T-cell (primary cell): ENCODE results near the gene SLC17A1. TPM values are rescaled to one million over a fixed set of nuclear protein-coding genes. Genes with fewer than 3 reads are reported as not detected.

Experiments used
- ATAC-seq, 4 experiments: fragments of 200-7000 bp in 3 of 4; fragments of 150-1000 bp in 1 of 4; cut with Tn5 transposase; replicated peaks in 1 of 4; 1 replicate in 3 of 4; 2 replicates in 1 of 4; pipeline ENCODE4 v1.10.0; 2021; ENCODE audit warnings: moderate library complexity in 3 of 4, mild to moderate bottlenecking in 2 of 4, moderate number of reproducible peaks in 1 of 4
- CTCF ChIA-PET, 2 donors: fragments of 300-600 bp; sonication (Branson Sonifier 250); formaldehyde crosslinking; loops; one replicate each; lab custom pipeline; 2022; ENCODE audit warnings: antibody characterized with exemption in 2 of 2; lab: Charles Lee
- POLR2A ChIA-PET, 2 donors: fragments of 300-600 bp; sonication (Branson Sonifier 250); formaldehyde crosslinking; loops; one replicate each; lab custom pipeline; 2022; ENCODE audit warnings: antibody characterized with exemption in 2 of 2; lab: Charles Lee
- DNase-seq, 35 experiments: peaks; one replicate each; pipeline versions ENCODE4 v3.0.0 to v3.0.0-alpha.2; 2013 to 2023
- H3K27ac ChIP-seq: one replicate; pipeline ENCODE4 v1.5.1; 2013; ENCODE audit warnings: low read length
- H3K27me3 ChIP-seq, 2 experiments: replicated peaks in 1 of 2; 1 replicate in 1 of 2; 2 replicates in 1 of 2; pipeline versions ENCODE4 v1.6.1 to v1.7.0; 2013; ENCODE audit warnings: low read length in 1 of 2, mixed read lengths in 1 of 2; ENCODE audit not compliant: control insufficient read depth in 2 of 2, insufficient read depth in 2 of 2; ENCODE audit errors: extremely low read depth in 1 of 2
- H3K36me3 ChIP-seq, 2 donors: 1 replicate in 1 of 2; 2 replicates in 1 of 2; pipeline versions ENCODE4 v1.6.1 to v1.7.0; 2013; ENCODE audit warnings: low read length in 1 of 2; ENCODE audit not compliant: control insufficient read depth in 2 of 2, insufficient read depth in 1 of 2; ENCODE audit errors: extremely low read depth in 1 of 2
- H3K4me1 ChIP-seq, 2 experiments: 1 replicate in 1 of 2; 2 replicates in 1 of 2; pipeline versions ENCODE4 v1.6.1 to v1.7.0; 2013; ENCODE audit warnings: low read length in 2 of 2, mixed read lengths in 1 of 2; ENCODE audit not compliant: insufficient read depth in 2 of 2, control insufficient read depth in 1 of 2; ENCODE audit errors: extremely low read depth in 1 of 2
- H3K4me3 ChIP-seq, 2 donors: 1 replicate in 1 of 2; 2 replicates in 1 of 2; pipeline versions ENCODE4 v1.5.1 to v1.7.0; 2013; ENCODE audit warnings: mild to moderate bottlenecking in 2 of 2, low read length in 1 of 2, moderate library complexity in 1 of 2; ENCODE audit not compliant: control insufficient read depth in 1 of 2; ENCODE audit errors: extremely low read depth in 1 of 2
- H3K9me3 ChIP-seq: 2 replicates; pipeline ENCODE4 v1.7.0; 2013
- H3K27ac Mint-ChIP-seq, 2 donors: one replicate each; pipeline ENCODE4 v1.8.0; 2020 to 2021; ENCODE audit warnings: mild to moderate bottlenecking in 2 of 2, mixed read lengths in 2 of 2
- H3K27me3 Mint-ChIP-seq, 2 donors: one replicate each; pipeline ENCODE4 v1.8.0; 2021 to 2022; ENCODE audit warnings: mixed read lengths in 2 of 2
- H3K36me3 Mint-ChIP-seq: one replicate; pipeline ENCODE4 v1.8.0; 2021; ENCODE audit warnings: mixed read lengths
- H3K4me1 Mint-ChIP-seq, 3 donors: one replicate each; pipeline ENCODE4 v1.8.0; 2020 to 2022; ENCODE audit warnings: mixed read lengths in 3 of 3, mild to moderate bottlenecking in 1 of 3
- H3K4me3 Mint-ChIP-seq, 3 donors: one replicate each; pipeline ENCODE4 v1.8.0; 2020 to 2022; ENCODE audit warnings: mild to moderate bottlenecking in 3 of 3, mixed read lengths in 3 of 3, moderate library complexity in 3 of 3
- H3K9me3 Mint-ChIP-seq, 3 donors: one replicate each; pipeline ENCODE4 v1.8.0; 2020 to 2022; ENCODE audit warnings: mixed read lengths in 3 of 3
- WGBS: methylation state at CpG from one replicate; pipeline ENCODE4 v1.1.5; 2013; ENCODE audit warnings: missing lambda C conversion rate; ENCODE audit not compliant: insufficient coverage; 5-methylcytosine and 5-hydroxymethylcytosine counted together
- total RNA-seq, 35 experiments: library from RNA in 6 of 35; stranded (reverse) in 6 of 35; fragments of 120-200 nt in 1 of 35; gene quantifications; one replicate each; pipeline versions ENCODE4 v1.2.1 to v1.2.4 and lab custom pipeline; 2013 to 2026

The SLC17A1 gene
- total RNA-seq, 5 donors from 2014 or later (not counting 1 experiment from before 2014, with no cell fraction given), result 0.16 TPM; not detected in 4

GRCh38 chr6:25829375-25829774 lies 2.5 kb downstream of the SLC17A1 start:
- no peak overlapping the region for H3K27ac Mint-ChIP-seq
- H3K36me3 ChIP-seq, result no peaks in the 10 kb centered on the region
- no peaks in the 10 kb centered on the region for H3K4me1 ChIP-seq
- H3K36me3 Mint-ChIP-seq, result peaks cover 3% of the 10 kb centered on the region
- peaks cover 19 to 26% of the 10 kb centered on the region in 2 donors for H3K27me3 Mint-ChIP-seq
- WGBS, result no CpG with 5 or more reads among the region's 1 CpG
- H3K9me3 Mint-ChIP-seq, result peaks cover 4 to 19% (median 4%) of the 10 kb centered on the region in 3 donors
- no peaks in the 10 kb centered on the region for H3K27me3 ChIP-seq
- no peaks in the 10 kb centered on the region for H3K4me1 Mint-ChIP-seq
- POLR2A ChIA-PET, result no interaction called here
- H3K27ac ChIP-seq, result no peak overlapping the region
- no peak overlapping the region for H3K4me3 ChIP-seq
- CTCF ChIA-PET, result no interaction called here
- ATAC-seq (no peak), DNase-seq (no peak)
- no peak overlapping the region for H3K4me3 Mint-ChIP-seq
- no peaks in the 10 kb centered on the region for H3K9me3 ChIP-seq

- H3K4me3 Mint-ChIP-seq, result no peak overlapping the region
- no peak for DNase-seq
- POLR2A ChIA-PET, result interaction anchor here in 1 of 2 donors (0.5 kb wide), 1 partner anchor 1102 kb away, joined by 4 read pairs; no protein-coding TSS in a partner anchor
- no peaks in the 10 kb centered on the region for H3K4me1 ChIP-seq
- no peaks in the 10 kb centered on the region for H3K9me3 ChIP-seq
- no peaks in the 10 kb centered on the region for H3K36me3 ChIP-seq
- peaks cover 3% of the 10 kb centered on the region for H3K36me3 Mint-ChIP-seq
- H3K4me3 ChIP-seq, result no peak overlapping the region
- CTCF ChIA-PET, result interaction anchor here in 1 of 2 donors (0.6 kb wide), 1 partner anchor 79 kb away, joined by 3 read pairs; no protein-coding TSS in a partner anchor
- H3K27ac Mint-ChIP-seq, result no peak overlapping the region
- no peak for ATAC-seq
- peaks cover 4 to 22% (median 4%) of the 10 kb centered on the region in 3 donors for H3K9me3 Mint-ChIP-seq
- H3K4me1 Mint-ChIP-seq, result peaks cover 0 to 2% (median 0%) of the 10 kb centered on the region in 3 donors
- H3K27me3 Mint-ChIP-seq, result peaks cover 19 to 24% of the 10 kb centered on the region in 2 donors
- no peak overlapping the region for H3K27ac ChIP-seq
- no peaks in the 10 kb centered on the region for H3K27me3 ChIP-seq
Measured at GRCh38 chr6:25821341-25821740, 10.5 kb downstream of the SLC17A1 start.

GRCh38 chr6:25816252-25816651 lies 15.6 kb downstream of the SLC17A1 start:
- no peak overlapping the region for H3K27ac ChIP-seq
- DNase-seq, result no peak
- H3K4me3 Mint-ChIP-seq, result no peak overlapping the region

GRCh38 chr6:25815194-25815593 lies 16.7 kb downstream of the SLC17A1 start:
- 86% methylated on average over 2 of the region's 3 CpGs for WGBS
- Mint-ChIP-seq H3K27ac (no peak overlapping the region), H3K36me3 (no peaks in the 10 kb centered on the region), H3K27me3 (peaks cover 9 to 22% of the 10 kb centered on the region in 2 donors), H3K4me3 (no peak overlapping the region), H3K9me3 (no peaks in the 10 kb centered on the region), H3K4me1 (no peaks in the 10 kb centered on the region)
- ChIA-PET CTCF (interaction anchor here in 1 of 2 donors (0.7 kb wide), 1 partner anchor 8 kb away, joined by 3 read pairs; no protein-coding TSS in a partner anchor), POLR2A (no interaction called here)
- Histone ChIP-seq H3K4me3 (no peak overlapping the region), H3K9me3 (no peaks in the 10 kb centered on the region), H3K36me3 (no peaks in the 10 kb centered on the region), H3K27ac (no peak overlapping the region), H3K27me3 (peaks cover 0 to 3% of the 10 kb centered on the region in 2 experiments), H3K4me1 (no peaks in the 10 kb centered on the region)
- ATAC-seq, result no peak
- DNase-seq, result no peak

More at GRCh38 chr6:25816252-25816651, 15.6 kb downstream of the SLC17A1 start:
- no peaks in the 10 kb centered on the region for H3K9me3 ChIP-seq
- no peak overlapping the region for H3K4me3 ChIP-seq
- CTCF ChIA-PET, result interaction anchor here in 1 of 2 donors (0.6 kb wide), 1 partner anchor 19 kb away, joined by 4 read pairs; no protein-coding TSS in a partner anchor
- Mint-ChIP-seq H3K36me3 (no peaks in the 10 kb centered on the region), H3K4me1 (peaks cover 0 to under 1% (median 0%) of the 10 kb centered on the region in 3 donors), H3K27me3 (peaks cover 9 to 22% of the 10 kb centered on the region in 2 donors), H3K9me3 (no peaks in the 10 kb centered on the region), H3K27ac (no peak overlapping the region)
- ATAC-seq, result no peak
- WGBS, result 86% methylated on average over 2 of the region's 2 CpGs
- no peaks in the 10 kb centered on the region for H3K36me3 ChIP-seq
- peaks cover 0 to 3% of the 10 kb centered on the region in 2 experiments for H3K27me3 ChIP-seq
- POLR2A ChIA-PET, result interaction anchor here in 1 of 2 donors (0.6 kb wide), 1 partner anchor 17 kb away, joined by 4 read pairs; no protein-coding TSS in a partner anchor
- no peaks in the 10 kb centered on the region for H3K4me1 ChIP-seq

GRCh38 chr6:25804804-25805203 lies 27.0 kb downstream of the SLC17A1 start:
- Mint-ChIP-seq H3K27me3 (peaks cover 22 to 36% of the 10 kb centered on the region in 2 donors), H3K27ac (no peak overlapping the region), H3K4me3 (no peak overlapping the region), H3K36me3 (no peaks in the 10 kb centered on the region), H3K9me3 (no peaks in the 10 kb centered on the region), H3K4me1 (no peaks in the 10 kb centered on the region)
- Histone ChIP-seq H3K9me3 (peaks cover 3% of the 10 kb centered on the region), H3K27me3 (no peaks in the 10 kb centered on the region), H3K4me3 (no peak overlapping the region), H3K36me3 (no peaks in the 10 kb centered on the region), H3K4me1 (no peaks in the 10 kb centered on the region), H3K27ac (no peak overlapping the region)
- DNase-seq, result no peak
- no peak for ATAC-seq
- CTCF ChIA-PET, result no interaction called here
- WGBS, result no CpG with 5 or more reads among the region's 2 CpGs
- POLR2A ChIA-PET, result no interaction called here

- H3K27ac Mint-ChIP-seq, result no peak overlapping the region
- Histone ChIP-seq H3K4me3 (no peak overlapping the region), H3K36me3 (no peaks in the 10 kb centered on the region), H3K27ac (no peak overlapping the region), H3K4me1 (no peaks in the 10 kb centered on the region), H3K27me3 (no peaks in the 10 kb centered on the region), H3K9me3 (peaks cover 3% of the 10 kb centered on the region)
- WGBS, result 60% methylated on average over 2 of the region's 4 CpGs
- no peak for ATAC-seq
- DNase-seq, result no peak
- H3K4me3 Mint-ChIP-seq, result no peak overlapping the region
- ChIA-PET CTCF (no interaction called here), POLR2A (no interaction called here)
- H3K4me1 Mint-ChIP-seq, result no peaks in the 10 kb centered on the region
- H3K9me3 Mint-ChIP-seq, result no peaks in the 10 kb centered on the region
- H3K36me3 Mint-ChIP-seq, result no peaks in the 10 kb centered on the region
- peaks cover 23 to 34% of the 10 kb centered on the region in 2 donors for H3K27me3 Mint-ChIP-seq
Measured at GRCh38 chr6:25801436-25801835, 30.4 kb downstream of the SLC17A1 start.
